SK-N-SH (cell line): ENCODE results near the gene CD109. TPM values are rescaled to one million over a fixed set of nuclear protein-coding genes. Genes with fewer than 3 reads are reported as not detected.
A peak's percentile ranks its signal among the peaks of the same experiment; 100 is the strongest.

ENCODE experiments used
- CTCF ChIA-PET: fragments of 300-600, 350-600 bp; formaldehyde crosslinking; extraction: SDS; loops from one replicate; lab custom pipeline; 2021; lab: Yijun Ruan, JAX
- POLR2A ChIA-PET: fragments of 350-600 bp; sonication (Branson Sonifier 250); formaldehyde crosslinking; extraction: SDS; loops from one replicate; lab custom pipeline; 2020; ENCODE audit warnings: antibody characterized with exemption, inconsistent platforms; lab: Yijun Ruan, JAX
- DNase-seq: peaks from one replicate; pipeline ENCODE4 v3.0.0; 2012
- H2AFZ ChIP-seq: fragments of 200-600 bp; sonication (generic); 2 replicates; pipeline ENCODE4 v1.8.1; 2016; ENCODE audit warnings: antibody characterized with exemption, mild to moderate bottlenecking, low read depth
- H3F3A ChIP-seq: fragments of 200-600 bp; sonication (generic); replicated peaks from 2 replicates; pipeline ENCODE3; 2016; ENCODE audit warnings: antibody characterized with exemption, mild to moderate bottlenecking; ENCODE audit not compliant: insufficient read depth
- H3K27ac ChIP-seq, 2 experiments: fragments of 200-500 bp in 1 of 2; fragments of 200-600 bp in 1 of 2; sonication (Bioruptor generic) in 1 of 2; sonication (generic), shearing (Covaris generic) in 1 of 2; 2 replicates each; pipeline versions ENCODE4 v1.5.1 to v1.6.1; 2014 to 2016; ENCODE audit warnings: low read depth in 2 of 2, inconsistent platforms in 1 of 2, low read length in 1 of 2, mild to moderate bottlenecking in 1 of 2, mixed read lengths in 1 of 2
- H3K27me3 ChIP-seq: fragments of 200-600 bp; sonication (generic), shearing (Covaris generic); 2 replicates; pipeline ENCODE4 v1.6.1; 2016; ENCODE audit warnings: mixed run types; ENCODE audit not compliant: insufficient read depth
- H3K36me3 ChIP-seq, 2 experiments: fragments of 200-500 bp in 1 of 2; fragments of 200-600 bp in 1 of 2; sonication (Bioruptor generic) in 1 of 2; sonication (generic) in 1 of 2; replicated peaks in 1 of 2; 2 replicates each; pipeline versions ENCODE3 to v1.5.1; 2014 to 2016; ENCODE audit warnings: low read length in 1 of 2, mild to moderate bottlenecking in 1 of 2; ENCODE audit not compliant: insufficient read depth in 2 of 2, control insufficient read depth in 1 of 2
- H3K4me1 ChIP-seq, 2 experiments: fragments of 200-500 bp in 1 of 2; fragments of 200-600 bp in 1 of 2; sonication (Bioruptor generic) in 1 of 2; sonication (generic), shearing (Covaris generic) in 1 of 2; 2 replicates each; pipeline versions ENCODE4 v1.5.1 to v1.6.1; 2014 to 2016; ENCODE audit warnings: low read depth in 1 of 2, low read length in 1 of 2, mixed run types in 1 of 2; ENCODE audit not compliant: insufficient read depth in 2 of 2, control insufficient read depth in 1 of 2
- H3K4me2 ChIP-seq: fragments of 200-600 bp; sonication (generic), shearing (Covaris generic); 2 replicates; pipeline ENCODE4 v1.6.1; 2017; ENCODE audit warnings: mixed run types
- H3K4me3 ChIP-seq, 2 experiments: fragments of 200-500 bp in 1 of 2; fragments of 200-600 bp in 1 of 2; sonication (Bioruptor generic) in 1 of 2; sonication (generic), shearing (Covaris generic) in 1 of 2; 2 replicates each; pipeline versions ENCODE4 v1.5.1 to v1.8.1; 2014 to 2016; ENCODE audit warnings: low read depth in 2 of 2, inconsistent platforms in 1 of 2, low read length in 1 of 2, mild to moderate bottlenecking in 1 of 2, mixed read lengths in 1 of 2, moderate library complexity in 1 of 2
- H3K79me2 ChIP-seq: fragments of 200-600 bp; sonication (generic); 2 replicates; pipeline ENCODE4 v1.8.1; 2017; ENCODE audit warnings: mild to moderate bottlenecking; ENCODE audit not compliant: insufficient read depth
- H3K9ac ChIP-seq: fragments of 200-600 bp; sonication (generic); 2 replicates; pipeline ENCODE4 v1.6.1; 2017; ENCODE audit warnings: mixed run types
- H3K9me2 ChIP-seq: fragments of 200-600 bp; sonication (generic); 2 replicates; pipeline ENCODE4 v1.6.1; 2017; ENCODE audit warnings: mixed run types
- H3K9me3 ChIP-seq: fragments of 200-600 bp; sonication (generic); 2 replicates; pipeline ENCODE4 v1.6.1; 2017; ENCODE audit warnings: mixed run types, mild to moderate bottlenecking, moderate library complexity
- H4K20me1 ChIP-seq: fragments of 200-600 bp; sonication (generic); 2 replicates; pipeline ENCODE4 v1.6.1; 2017; ENCODE audit warnings: mild to moderate bottlenecking, mixed run types; ENCODE audit not compliant: insufficient read depth
- CHD2 ChIP-seq: fragments of 150-350 bp; IDR thresholded peaks from 2 replicates; pipeline ENCODE4 v1.6.1; 2018; ENCODE audit warnings: low read length; ENCODE audit not compliant: partially characterized antibody
- EP300 ChIP-seq, 2 experiments: IDR thresholded peaks; 2 replicates each; pipeline versions ENCODE4 v1.4.0 to v1.6.1; 2012; ENCODE audit warnings: borderline replicate concordance in 1 of 2, low read depth in 1 of 2, low read length in 1 of 2
- FOXJ3 ChIP-seq: sonication (generic); formaldehyde crosslinking; IDR thresholded peaks from 2 replicates; pipeline ENCODE4 v1.5.1; 2020; ENCODE audit warnings: mild to moderate bottlenecking, missing genetic modification reagents
- GATA2 ChIP-seq: sonication (generic); formaldehyde crosslinking; IDR thresholded peaks from 2 replicates; pipeline ENCODE4 v1.5.0; 2020; ENCODE audit warnings: mild to moderate bottlenecking, missing genetic modification reagents
- IRF3 ChIP-seq: fragments of 150-350 bp; IDR thresholded peaks from 2 replicates; pipeline ENCODE4 v1.6.1; 2016; ENCODE audit warnings: mild to moderate bottlenecking, low read depth, low read length
- NFIC ChIP-seq: IDR thresholded peaks from 2 replicates; pipeline ENCODE4 v1.4.0; 2012; ENCODE audit warnings: borderline replicate concordance
- NRF1 ChIP-seq: IDR thresholded peaks from 2 replicates; pipeline ENCODE4 v1.6.1; 2012; ENCODE audit warnings: low read depth, mild to moderate bottlenecking, low read length
- RAD21 ChIP-seq: IDR thresholded peaks from 2 replicates; pipeline ENCODE4 v1.6.1; 2012; ENCODE audit warnings: mild to moderate bottlenecking, low read length
- REST ChIP-seq: IDR thresholded peaks from 2 replicates; pipeline ENCODE4 v1.6.1; 2012; ENCODE audit warnings: mild to moderate bottlenecking, low read depth, low read length, moderate library complexity
- RXRA ChIP-seq: IDR thresholded peaks from 2 replicates; pipeline ENCODE4 v1.4.0; 2012; ENCODE audit warnings: low read depth, mild to moderate bottlenecking, borderline replicate concordance
- TAF1 ChIP-seq: IDR thresholded peaks from 2 replicates; pipeline ENCODE4 v1.6.1; 2012; ENCODE audit warnings: low read depth, mild to moderate bottlenecking, low read length, moderate library complexity, borderline replicate concordance
- USF1 ChIP-seq: IDR thresholded peaks from 2 replicates; pipeline ENCODE4 v1.4.0; 2012; ENCODE audit warnings: low read depth, borderline replicate concordance
- USF2 ChIP-seq: fragments of 150-350 bp; IDR thresholded peaks from 2 replicates; pipeline ENCODE4 v1.6.1; 2017; ENCODE audit warnings: antibody characterized with exemption, low read length, low read depth, borderline replicate concordance
- YY1 ChIP-seq: IDR thresholded peaks from 2 replicates; pipeline ENCODE4 v1.4.0; 2012; ENCODE audit warnings: low read depth, mild to moderate bottlenecking
- WGBS: methylation state at CpG from one replicate; pipeline ENCODE4 v1.1.6; 2017; ENCODE audit warnings: low lambda C conversion rate; 5-methylcytosine and 5-hydroxymethylcytosine counted together
- polyA plus RNA-seq, 3 experiments: library from polyadenylated mRNA; depleted of rRNA; stranded (reverse); fragments of >200 nt; gene quantifications; 2 replicates each; pipeline ENCODE4 v1.2.3, GENCODE V29; 2012

CD109 gene
- polyA plus RNA-seq, 1 of the 3 experiments (the other 2 are of a cell fraction), result 19.7 TPM

GRCh38 chr6:73703466-73703865, 7.5 kb downstream of the CD109 start:
- peaks cover 28% of the 10 kb centered on the region for H3F3A ChIP-seq
- no peaks in the 10 kb centered on the region for H3K9me2 ChIP-seq
- no peaks in the 10 kb centered on the region for H3K9me3 ChIP-seq
- DNase-seq, result no peak
- peak overlapping the region; percentile 78 to 95; a peak in 3 of 4 replicates for H3K27ac ChIP-seq
- H2AFZ ChIP-seq, result peak overlapping the region; percentile 25; the same call in 1 of the 2 replicates
- H3K27me3 ChIP-seq, result no peaks in the 10 kb centered on the region
- no peaks in the 10 kb centered on the region for H4K20me1 ChIP-seq
- peaks cover 0 to 15% of the 10 kb centered on the region in 2 experiments for H3K36me3 ChIP-seq
- peak overlapping the region in 1 of 2 experiments; percentile 37; a peak in 1 of 4 replicates for H3K4me3 ChIP-seq
- TF ChIP-seq NFIC, result no peak
- TF ChIP-seq CHD2, result no peak
- no peak for TF ChIP-seq NRF1
- no peak for TF ChIP-seq TAF1
- no peak for TF ChIP-seq IRF3
- no peak for TF ChIP-seq GATA2 (CRISPR knock-in tag)
- TF ChIP-seq EP300 (IDR thresholded peaks at IDR 0.05; ENCODE audit: borderline replicate concordance in 1 of 2, low read depth in 1 of 2, low read length in 1 of 2), result no peak
- no peak for TF ChIP-seq RAD21
- TF ChIP-seq FOXJ3 (CRISPR knock-in tag), result no peak
- no peak for TF ChIP-seq USF1
- no peak for TF ChIP-seq RXRA
- TF ChIP-seq REST, result no peak
- no peak for TF ChIP-seq YY1
- no peak for TF ChIP-seq USF2
- ChIA-PET CTCF (interaction anchor here (1.1 to 1.6 kb wide), 3 partner anchors 9 to 30 kb away, joined by 3 to 6 read pairs (median 5); no protein-coding TSS in a partner anchor), POLR2A (no interaction called here)
- H3K9ac ChIP-seq, result peak overlapping the region; percentile 48; the same call in 1 of the 2 replicates
- H3K4me1 ChIP-seq, result peaks cover 0 to 22% of the 10 kb centered on the region in 2 experiments; a peak in 2 of 4 replicates
- H3K4me2 ChIP-seq, result peak overlapping the region; percentile 66
- 47% methylated on average over 1 of the region's 1 CpG for WGBS
- peaks cover 37% of the 10 kb centered on the region for H3K79me2 ChIP-seq
